Gastrocnemius medialis (tissue), 4 donors: ENCODE results near the gene GYG2.
"Not testable (repeated sequence)": the region's sequence is repeated elsewhere in the genome, so short reads cannot be mapped to it uniquely, and the experiment has no call there.

Experiments used
- POLR2A ChIP-seq, 2 donors: fragments of 450-650 bp; IDR thresholded peaks; one replicate each; pipeline ENCODE4 v1.6.1; 2017; ENCODE audit warnings: antibody characterized with exemption in 2 of 2, mild to moderate bottlenecking in 2 of 2, moderate library complexity in 2 of 2
- TF ChIP-seq, protein P1 (sequence below), 5 experiments: fragments of 450-650 bp in 3 of 5; fragments of 200-600 bp in 2 of 5; sonication (generic) in 2 of 5; IDR thresholded peaks in 4 of 5; conservative IDR thresholded peaks in 1 of 5; 1 replicate in 4 of 5; 2 replicates in 1 of 5; pipeline ENCODE4 v1.5.1; 2016 to 2019; ENCODE audit warnings: antibody characterized with exemption in 5 of 5, mild to moderate bottlenecking in 3 of 5, moderate library complexity in 3 of 5

GRCh38 chrX:2890536-2891460, 62.1 kb downstream of the GYG2 start:
- TF ChIP-seq, protein P1, sequence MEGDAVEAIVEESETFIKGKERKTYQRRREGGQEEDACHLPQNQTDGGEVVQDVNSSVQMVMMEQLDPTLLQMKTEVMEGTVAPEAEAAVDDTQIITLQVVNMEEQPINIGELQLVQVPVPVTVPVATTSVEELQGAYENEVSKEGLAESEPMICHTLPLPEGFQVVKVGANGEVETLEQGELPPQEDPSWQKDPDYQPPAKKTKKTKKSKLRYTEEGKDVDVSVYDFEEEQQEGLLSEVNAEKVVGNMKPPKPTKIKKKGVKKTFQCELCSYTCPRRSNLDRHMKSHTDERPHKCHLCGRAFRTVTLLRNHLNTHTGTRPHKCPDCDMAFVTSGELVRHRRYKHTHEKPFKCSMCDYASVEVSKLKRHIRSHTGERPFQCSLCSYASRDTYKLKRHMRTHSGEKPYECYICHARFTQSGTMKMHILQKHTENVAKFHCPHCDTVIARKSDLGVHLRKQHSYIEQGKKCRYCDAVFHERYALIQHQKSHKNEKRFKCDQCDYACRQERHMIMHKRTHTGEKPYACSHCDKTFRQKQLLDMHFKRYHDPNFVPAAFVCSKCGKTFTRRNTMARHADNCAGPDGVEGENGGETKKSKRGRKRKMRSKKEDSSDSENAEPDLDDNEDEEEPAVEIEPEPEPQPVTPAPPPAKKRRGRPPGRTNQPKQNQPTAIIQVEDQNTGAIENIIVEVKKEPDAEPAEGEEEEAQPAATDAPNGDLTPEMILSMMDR (IDR thresholded peaks at IDR 0.05 in 4 of 5, conservative IDR thresholded peaks at IDR 0.05 in 1 of 5): not testable (repeated sequence)
- not testable (repeated sequence) for TF ChIP-seq POLR2A (IDR thresholded peaks at IDR 0.05)
